ENCODE results near the gene CCSER2.
"Not testable (repeated sequence)": the region's sequence is repeated elsewhere in the genome, so short reads cannot be mapped to it uniquely, and the experiment has no call there.

CCSER2 gene

DNA sequence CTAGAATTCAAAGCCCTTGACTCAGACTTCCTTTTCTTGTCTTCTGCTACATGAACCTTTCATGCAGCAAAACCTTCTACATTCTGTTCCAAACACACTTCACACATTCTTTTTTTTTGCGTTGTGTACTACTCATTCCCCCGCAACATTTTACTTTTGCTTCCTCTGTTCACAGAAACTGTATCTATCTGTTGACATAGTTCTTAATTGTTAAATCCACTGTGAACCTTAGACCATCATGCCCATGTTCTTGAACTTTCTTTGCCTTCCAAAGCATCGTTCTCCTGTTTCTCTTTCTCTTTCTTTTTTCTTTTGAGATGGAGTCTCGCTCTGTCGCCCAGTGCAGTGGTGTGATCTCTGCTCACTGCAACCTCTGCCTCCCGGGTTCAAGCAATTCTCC, 14.2 kb downstream of the CCSER2 start:
- DNase-seq (ENCODE audit: low read depth in 2 of 2), result no peak
- TF ChIP-seq, protein P1, sequence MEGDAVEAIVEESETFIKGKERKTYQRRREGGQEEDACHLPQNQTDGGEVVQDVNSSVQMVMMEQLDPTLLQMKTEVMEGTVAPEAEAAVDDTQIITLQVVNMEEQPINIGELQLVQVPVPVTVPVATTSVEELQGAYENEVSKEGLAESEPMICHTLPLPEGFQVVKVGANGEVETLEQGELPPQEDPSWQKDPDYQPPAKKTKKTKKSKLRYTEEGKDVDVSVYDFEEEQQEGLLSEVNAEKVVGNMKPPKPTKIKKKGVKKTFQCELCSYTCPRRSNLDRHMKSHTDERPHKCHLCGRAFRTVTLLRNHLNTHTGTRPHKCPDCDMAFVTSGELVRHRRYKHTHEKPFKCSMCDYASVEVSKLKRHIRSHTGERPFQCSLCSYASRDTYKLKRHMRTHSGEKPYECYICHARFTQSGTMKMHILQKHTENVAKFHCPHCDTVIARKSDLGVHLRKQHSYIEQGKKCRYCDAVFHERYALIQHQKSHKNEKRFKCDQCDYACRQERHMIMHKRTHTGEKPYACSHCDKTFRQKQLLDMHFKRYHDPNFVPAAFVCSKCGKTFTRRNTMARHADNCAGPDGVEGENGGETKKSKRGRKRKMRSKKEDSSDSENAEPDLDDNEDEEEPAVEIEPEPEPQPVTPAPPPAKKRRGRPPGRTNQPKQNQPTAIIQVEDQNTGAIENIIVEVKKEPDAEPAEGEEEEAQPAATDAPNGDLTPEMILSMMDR (IDR thresholded peaks at IDR 0.05; ENCODE audit: low read depth, low read length), result no peak
- H3K4me3 ChIP-seq (replicated peaks in 1 of 2; ENCODE audit: low read depth in 2 of 2, low read length in 2 of 2), result no peak overlapping the region

DNA sequence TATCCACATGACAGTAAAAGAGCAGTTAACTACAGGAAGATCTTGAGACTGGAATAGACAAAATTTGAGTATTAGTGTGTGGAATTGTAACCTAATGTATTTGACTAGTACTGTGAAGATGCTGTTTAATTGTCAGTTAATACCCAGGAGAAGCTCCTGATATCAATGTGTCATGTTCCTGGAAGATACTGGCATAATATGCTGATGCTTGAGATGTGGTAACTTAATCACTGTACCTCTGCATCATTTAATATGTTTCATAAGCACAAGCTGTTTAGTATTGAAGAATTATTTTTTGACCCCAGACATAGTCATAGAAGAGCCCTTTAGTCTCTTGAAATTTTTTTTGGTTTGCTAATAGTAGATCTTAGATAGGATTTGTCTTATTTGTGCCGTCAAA, 15.4 kb downstream of the CCSER2 start:
- no peak for DNase-seq (ENCODE audit: low read depth in 2 of 2)
- TF ChIP-seq, protein P1 (IDR thresholded peaks at IDR 0.05; ENCODE audit: low read depth, low read length), result no peak
- no peak overlapping the region for H3K4me3 ChIP-seq (replicated peaks in 1 of 2; ENCODE audit: low read depth in 2 of 2, low read length in 2 of 2)

DNA sequence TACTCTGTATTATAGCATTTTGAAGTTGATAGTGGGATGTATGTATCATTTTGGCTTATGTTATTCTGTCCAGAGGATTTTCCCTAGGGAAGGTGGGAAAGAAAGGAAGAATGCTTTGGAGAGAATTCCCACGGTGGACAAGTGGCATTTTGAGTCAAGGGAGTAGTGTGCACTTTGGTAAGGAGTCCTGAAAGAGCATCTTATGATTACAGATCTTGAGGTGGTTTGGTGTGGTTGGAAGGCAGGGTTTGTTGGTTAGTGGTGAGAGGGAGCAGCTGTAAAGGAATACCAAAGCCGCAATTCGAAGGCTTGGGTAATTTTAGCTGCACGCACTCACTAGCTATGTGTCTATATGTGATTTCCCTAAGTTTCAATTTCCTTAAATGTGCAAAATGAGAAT, 16.1 kb downstream of the CCSER2 start:
- H3K4me3 ChIP-seq (replicated peaks in 1 of 2; ENCODE audit: low read depth in 2 of 2, low read length in 2 of 2), result no peak overlapping the region
- TF ChIP-seq, protein P1 (IDR thresholded peaks at IDR 0.05; ENCODE audit: low read depth, low read length), result no peak
- no peak for DNase-seq (ENCODE audit: low read depth in 2 of 2)

DNA sequence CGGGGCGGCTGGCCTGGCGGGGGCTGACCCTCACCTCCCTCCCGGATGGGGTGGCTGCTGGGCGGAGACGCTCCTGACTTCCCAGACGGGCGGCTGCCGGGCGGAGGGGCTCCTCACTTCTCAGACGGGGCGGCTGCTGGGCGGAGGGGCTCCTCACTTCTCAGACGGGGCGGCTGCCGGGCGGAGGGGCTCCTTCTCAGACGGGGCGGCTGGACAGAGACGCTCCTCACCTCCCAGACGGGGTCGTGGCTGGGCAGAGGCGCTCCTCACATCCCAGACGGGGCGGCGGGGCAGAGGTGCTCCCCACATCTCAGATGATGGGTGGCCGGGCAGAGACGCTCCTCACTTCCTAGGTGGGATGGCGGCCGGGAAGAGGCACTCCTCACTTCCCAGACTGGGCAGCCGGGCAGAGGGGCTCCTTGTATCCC, 19.2 kb downstream of the CCSER2 start:
- DNase-seq (ENCODE audit: low read depth in 2 of 2); H3K4me3 ChIP-seq (replicated peaks in 1 of 2; ENCODE audit: low read depth in 2 of 2, low read length in 2 of 2): not testable (repeated sequence)

DNA sequence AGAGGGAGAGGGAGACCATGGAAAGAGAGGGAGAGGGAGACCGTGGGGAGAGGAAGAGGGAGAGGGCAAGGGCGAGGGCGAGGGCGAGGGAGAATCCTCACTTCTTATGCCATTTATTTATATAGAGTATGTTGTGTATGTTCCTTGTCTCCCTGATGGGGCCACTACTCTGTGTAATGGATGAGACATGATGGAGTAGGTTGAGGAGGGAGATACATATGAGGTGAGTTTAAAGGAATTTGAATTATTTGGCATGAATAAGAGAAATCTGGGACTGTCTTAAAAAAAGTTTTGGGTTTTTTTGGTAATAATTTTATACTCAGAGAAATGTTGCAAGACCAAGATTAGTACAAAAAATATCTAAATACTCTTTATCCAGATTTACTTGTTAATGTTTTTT, 20.1 kb downstream of the CCSER2 start:
- TF ChIP-seq, protein P1 (IDR thresholded peaks at IDR 0.05; ENCODE audit: low read depth, low read length), result no peak
- no peak overlapping the region for H3K4me3 ChIP-seq (replicated peaks in 1 of 2; ENCODE audit: low read depth in 2 of 2, low read length in 2 of 2)
- DNase-seq (ENCODE audit: low read depth in 2 of 2), result peak; percentile 66 to 87

DNA sequence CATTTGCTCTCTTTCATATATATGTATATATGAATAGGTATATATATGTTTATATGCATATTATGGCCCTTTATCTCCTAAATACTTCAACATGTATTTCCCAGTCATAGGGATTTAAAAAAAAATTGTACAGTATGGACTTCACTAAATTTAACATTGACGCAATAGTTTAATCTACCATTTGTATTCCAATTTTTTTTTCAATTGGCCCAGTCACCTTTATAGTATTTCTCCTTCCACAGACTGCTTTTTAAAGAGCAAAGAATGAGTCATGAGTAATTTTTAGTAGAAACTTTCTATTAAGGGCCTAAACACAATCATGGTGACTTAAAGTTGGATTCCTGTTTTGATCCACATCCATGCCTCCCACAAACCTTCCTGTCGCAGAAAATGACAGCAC, 20.5 kb downstream of the CCSER2 start:
- TF ChIP-seq, protein P1 (IDR thresholded peaks at IDR 0.05; ENCODE audit: low read depth, low read length), result no peak
- DNase-seq (ENCODE audit: low read depth in 2 of 2), result peak; percentile 74 to 83
- no peak overlapping the region for H3K4me3 ChIP-seq (replicated peaks in 1 of 2; ENCODE audit: low read depth in 2 of 2, low read length in 2 of 2)

DNA sequence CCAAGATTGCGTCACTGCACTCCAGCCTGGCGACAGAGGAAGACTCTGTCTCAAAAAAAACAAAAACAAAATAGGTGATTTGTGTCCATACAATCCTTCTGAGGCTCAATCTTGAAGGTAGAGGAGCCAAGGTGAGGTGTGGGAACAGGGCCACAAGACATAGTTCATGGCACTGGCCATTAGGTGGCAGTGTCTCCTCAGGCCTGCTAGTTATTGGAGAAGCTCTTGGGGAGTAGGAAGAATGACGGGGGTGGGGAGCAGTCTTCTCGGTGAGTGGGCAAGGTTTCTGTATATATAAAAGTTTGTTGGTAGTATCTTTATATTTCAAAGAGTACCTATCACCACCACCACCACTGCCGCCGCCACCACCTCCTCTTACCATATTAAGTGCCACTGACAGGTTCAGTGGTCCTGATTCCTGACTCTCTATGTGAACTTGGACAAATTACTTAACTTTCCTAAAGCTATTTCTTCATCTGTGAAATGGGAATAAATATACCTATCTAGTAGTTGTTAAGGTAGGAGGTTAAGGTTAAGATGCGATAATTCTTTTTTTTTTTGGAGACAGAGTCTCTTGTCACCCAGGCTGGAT, 24.0 kb downstream of the CCSER2 start:
- H3K4me3 ChIP-seq (replicated peaks in 1 of 2; ENCODE audit: low read depth in 2 of 2, low read length in 2 of 2), result no peak overlapping the region
- peak; percentile 65 to 77 for DNase-seq (ENCODE audit: low read depth in 2 of 2)
- TF ChIP-seq, protein P1 (IDR thresholded peaks at IDR 0.05; ENCODE audit: low read depth, low read length), result peak; percentile 93
